ENCODE results near the gene ASTN2.

DNA sequence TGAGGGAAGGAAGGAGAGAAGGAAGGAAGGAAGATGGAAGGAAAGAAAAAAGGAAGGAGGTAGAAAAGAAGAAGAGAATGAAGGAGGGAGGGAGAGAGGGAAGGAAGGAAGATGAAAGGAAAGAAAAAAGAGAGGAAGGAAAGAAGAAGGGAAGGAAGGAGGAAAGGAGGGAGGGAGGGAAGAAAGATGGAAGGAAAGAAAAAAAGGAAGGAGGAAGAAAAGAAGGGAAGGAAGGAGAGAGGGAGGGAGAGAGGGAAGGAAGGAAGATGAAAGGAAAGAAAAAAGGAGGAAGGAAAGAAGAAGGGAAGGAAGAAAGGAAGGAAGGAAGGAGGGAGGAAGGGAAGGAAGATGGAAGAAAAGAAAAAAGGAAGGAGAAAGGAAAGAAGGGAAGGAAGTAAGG, 912.1 kb downstream of the ASTN2 start:
- TF ChIP-seq, protein P1, sequence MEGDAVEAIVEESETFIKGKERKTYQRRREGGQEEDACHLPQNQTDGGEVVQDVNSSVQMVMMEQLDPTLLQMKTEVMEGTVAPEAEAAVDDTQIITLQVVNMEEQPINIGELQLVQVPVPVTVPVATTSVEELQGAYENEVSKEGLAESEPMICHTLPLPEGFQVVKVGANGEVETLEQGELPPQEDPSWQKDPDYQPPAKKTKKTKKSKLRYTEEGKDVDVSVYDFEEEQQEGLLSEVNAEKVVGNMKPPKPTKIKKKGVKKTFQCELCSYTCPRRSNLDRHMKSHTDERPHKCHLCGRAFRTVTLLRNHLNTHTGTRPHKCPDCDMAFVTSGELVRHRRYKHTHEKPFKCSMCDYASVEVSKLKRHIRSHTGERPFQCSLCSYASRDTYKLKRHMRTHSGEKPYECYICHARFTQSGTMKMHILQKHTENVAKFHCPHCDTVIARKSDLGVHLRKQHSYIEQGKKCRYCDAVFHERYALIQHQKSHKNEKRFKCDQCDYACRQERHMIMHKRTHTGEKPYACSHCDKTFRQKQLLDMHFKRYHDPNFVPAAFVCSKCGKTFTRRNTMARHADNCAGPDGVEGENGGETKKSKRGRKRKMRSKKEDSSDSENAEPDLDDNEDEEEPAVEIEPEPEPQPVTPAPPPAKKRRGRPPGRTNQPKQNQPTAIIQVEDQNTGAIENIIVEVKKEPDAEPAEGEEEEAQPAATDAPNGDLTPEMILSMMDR (IDR thresholded peaks at IDR 0.05) = no peak
- no peak for TF ChIP-seq POLR2A (IDR thresholded peaks at IDR 0.05)
- no peak for TF ChIP-seq POLR2AphosphoS5 (IDR thresholded peaks at IDR 0.05)
- TF ChIP-seq EP300 (IDR thresholded peaks at IDR 0.05) = no peak

All from sigmoid colon (tissue), 4 donors.